Natural killer cell (primary cell): ENCODE measurements around the gene ZNF219. TPM values are rescaled to one million over a fixed set of nuclear protein-coding genes. Genes with fewer than 3 reads are reported as not detected.

Experiments used
- ATAC-seq, 3 donors: fragments of 150-1000 bp in 2 of 3; fragments of 200-7000 bp in 1 of 3; cut with Tn5 transposase; 1 replicate in 1 of 3; 2 replicates in 2 of 3; pipeline ENCODE4 v1.10.0; 2021; ENCODE audit warnings: mild to moderate bottlenecking in 2 of 3, moderate library complexity in 2 of 3
- DNase-seq, 2 donors: peaks; one replicate each; pipeline versions ENCODE4 v3.0.0 to v3.0.0-alpha.2; 2013 to 2021; ENCODE audit warnings: mixed read lengths in 1 of 2
- H3K27ac ChIP-seq: one replicate; pipeline ENCODE4 v1.5.1; 2013; ENCODE audit warnings: mild to moderate bottlenecking, low read length
- H3K27me3 ChIP-seq: one replicate; pipeline ENCODE4 v1.6.1; 2013; ENCODE audit warnings: low read length; ENCODE audit not compliant: control insufficient read depth, insufficient read depth
- H3K36me3 ChIP-seq: one replicate; pipeline ENCODE4 v1.6.1; 2013; ENCODE audit warnings: low read length; ENCODE audit not compliant: control insufficient read depth, insufficient read depth
- H3K4me1 ChIP-seq: one replicate; pipeline ENCODE4 v1.6.1; 2013; ENCODE audit warnings: low read length; ENCODE audit not compliant: control insufficient read depth, insufficient read depth
- H3K4me3 ChIP-seq: one replicate; pipeline ENCODE4 v1.5.1; 2013; ENCODE audit warnings: low read length
- H3K9me3 ChIP-seq: one replicate; pipeline ENCODE4 v1.6.1; 2013; ENCODE audit warnings: low read length; ENCODE audit not compliant: control insufficient read depth, insufficient read depth
- H3K27ac Mint-ChIP-seq, 2 donors: one replicate each; pipeline ENCODE4 v1.8.0; 2022; ENCODE audit warnings: mild to moderate bottlenecking in 2 of 2, mixed read lengths in 2 of 2, moderate library complexity in 1 of 2
- H3K27me3 Mint-ChIP-seq, 2 donors: one replicate each; pipeline ENCODE4 v1.8.0; 2022; ENCODE audit warnings: low read depth in 2 of 2, mixed read lengths in 2 of 2
- H3K36me3 Mint-ChIP-seq: one replicate; pipeline ENCODE4 v1.8.0; 2022; ENCODE audit warnings: mixed read lengths
- H3K4me1 Mint-ChIP-seq, 2 donors: one replicate each; pipeline ENCODE4 v1.8.0; 2022; ENCODE audit warnings: mixed read lengths in 2 of 2
- H3K4me3 Mint-ChIP-seq: one replicate; pipeline ENCODE4 v1.8.0; 2022; ENCODE audit warnings: mild to moderate bottlenecking, moderate library complexity, mixed read lengths
- H3K9me3 Mint-ChIP-seq, 2 donors: one replicate each; pipeline ENCODE4 v1.8.0; 2022; ENCODE audit warnings: mixed read lengths in 2 of 2
- WGBS: methylation state at CpG from one replicate; pipeline ENCODE4 v1.1.7; 2013; ENCODE audit warnings: missing lambda C conversion rate; ENCODE audit not compliant: insufficient coverage; 5-methylcytosine and 5-hydroxymethylcytosine counted together
- intact Hi-C: fragments of 100-400 bp; cut with micrococcal nuclease; formaldehyde crosslinking; loops from one replicate; pipeline ENCODE4 v1.14.2; 2022
- total RNA-seq, 4 donors: library from RNA; stranded (reverse); fragments of 120-200 nt in 1 of 4; gene quantifications; one replicate each; pipeline versions ENCODE4 v1.2.3 to v1.2.4, GENCODE V29; 2013 to 2022
- TF ChIP-seq, protein P1 (sequence below): fragments of 200-600 bp; IDR thresholded peaks from one replicate; pipeline ENCODE4 v1.8.0; 2022; ENCODE audit warnings: antibody characterized with exemption

The ZNF219 gene
- total RNA-seq, 3 donors from 2014 or later (not counting 1 experiment from before 2014, with no cell fraction given): 5.6 to 8.4 (median 7.7) TPM

DNA sequence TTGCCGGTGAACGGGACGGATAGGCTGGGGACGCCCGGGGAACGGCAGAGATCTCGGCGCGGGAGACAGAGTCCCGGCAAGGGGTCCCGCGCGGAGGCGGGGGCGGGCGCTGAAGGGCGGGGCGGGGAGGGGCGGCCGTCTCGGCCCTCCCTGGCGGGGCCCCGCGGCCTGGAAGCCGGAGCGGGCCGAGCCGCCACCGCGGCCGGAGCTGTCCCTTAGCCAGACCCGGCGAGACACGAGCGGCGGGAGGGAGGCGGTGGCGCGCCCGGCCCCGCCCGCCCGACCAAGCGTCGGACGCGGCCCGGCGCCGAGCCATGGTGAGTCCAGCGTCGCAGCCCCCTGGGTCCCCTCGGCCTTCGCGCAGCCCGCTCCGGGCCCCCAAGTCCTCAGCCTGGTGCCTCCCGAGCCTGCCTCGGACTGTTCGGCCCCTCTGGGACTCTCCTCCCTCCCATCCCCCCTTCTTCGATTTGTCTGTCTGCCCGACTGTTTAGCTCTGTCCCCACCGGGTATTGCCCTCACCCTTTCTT lies 28.3 kb downstream of the ZNF219 start, which contains the start of gene ARHGEF40:
Gene ARHGEF40 (plus strand): TSS at position 222 of the 527 bp plus-strand sequence. CDS start 93 bp downstream, at position 315.
- Mint-ChIP-seq H3K9me3 (no peaks in the 10 kb centered on the region), H3K4me3 (peak within 1 kb of the TSS; percentile 89), H3K36me3 (no peaks in the 10 kb centered on the region), H3K27me3 (peaks cover 70 to 77% of the 10 kb centered on the region in 2 donors), H3K4me1 (peaks cover 31 to 41% of the 10 kb centered on the region in 2 donors), H3K27ac (peak within 1 kb of the TSS; percentile 51 to 88)
- Histone ChIP-seq H3K4me1 (peaks cover 44% of the 10 kb centered on the region), H3K27me3 (peaks cover 37% of the 10 kb centered on the region), H3K4me3 (peak within 1 kb of the TSS; percentile 30), H3K27ac (no peak within 1 kb of the TSS), H3K36me3 (no peaks in the 10 kb centered on the region), H3K9me3 (no peaks in the 10 kb centered on the region)
- under 1% methylated on average over 63 of the region's 63 CpGs for WGBS
- TF ChIP-seq, protein P1, sequence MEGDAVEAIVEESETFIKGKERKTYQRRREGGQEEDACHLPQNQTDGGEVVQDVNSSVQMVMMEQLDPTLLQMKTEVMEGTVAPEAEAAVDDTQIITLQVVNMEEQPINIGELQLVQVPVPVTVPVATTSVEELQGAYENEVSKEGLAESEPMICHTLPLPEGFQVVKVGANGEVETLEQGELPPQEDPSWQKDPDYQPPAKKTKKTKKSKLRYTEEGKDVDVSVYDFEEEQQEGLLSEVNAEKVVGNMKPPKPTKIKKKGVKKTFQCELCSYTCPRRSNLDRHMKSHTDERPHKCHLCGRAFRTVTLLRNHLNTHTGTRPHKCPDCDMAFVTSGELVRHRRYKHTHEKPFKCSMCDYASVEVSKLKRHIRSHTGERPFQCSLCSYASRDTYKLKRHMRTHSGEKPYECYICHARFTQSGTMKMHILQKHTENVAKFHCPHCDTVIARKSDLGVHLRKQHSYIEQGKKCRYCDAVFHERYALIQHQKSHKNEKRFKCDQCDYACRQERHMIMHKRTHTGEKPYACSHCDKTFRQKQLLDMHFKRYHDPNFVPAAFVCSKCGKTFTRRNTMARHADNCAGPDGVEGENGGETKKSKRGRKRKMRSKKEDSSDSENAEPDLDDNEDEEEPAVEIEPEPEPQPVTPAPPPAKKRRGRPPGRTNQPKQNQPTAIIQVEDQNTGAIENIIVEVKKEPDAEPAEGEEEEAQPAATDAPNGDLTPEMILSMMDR: no peak
- DNase-seq: peak in 1 of 2 donors; percentile 61
- intact Hi-C loops: loop anchor here (2.0 kb wide), 1 partner anchor 17 kb away; no protein-coding TSS in a partner anchor
- peak; percentile 9 to 18 (median 14) for ATAC-seq

DNA sequence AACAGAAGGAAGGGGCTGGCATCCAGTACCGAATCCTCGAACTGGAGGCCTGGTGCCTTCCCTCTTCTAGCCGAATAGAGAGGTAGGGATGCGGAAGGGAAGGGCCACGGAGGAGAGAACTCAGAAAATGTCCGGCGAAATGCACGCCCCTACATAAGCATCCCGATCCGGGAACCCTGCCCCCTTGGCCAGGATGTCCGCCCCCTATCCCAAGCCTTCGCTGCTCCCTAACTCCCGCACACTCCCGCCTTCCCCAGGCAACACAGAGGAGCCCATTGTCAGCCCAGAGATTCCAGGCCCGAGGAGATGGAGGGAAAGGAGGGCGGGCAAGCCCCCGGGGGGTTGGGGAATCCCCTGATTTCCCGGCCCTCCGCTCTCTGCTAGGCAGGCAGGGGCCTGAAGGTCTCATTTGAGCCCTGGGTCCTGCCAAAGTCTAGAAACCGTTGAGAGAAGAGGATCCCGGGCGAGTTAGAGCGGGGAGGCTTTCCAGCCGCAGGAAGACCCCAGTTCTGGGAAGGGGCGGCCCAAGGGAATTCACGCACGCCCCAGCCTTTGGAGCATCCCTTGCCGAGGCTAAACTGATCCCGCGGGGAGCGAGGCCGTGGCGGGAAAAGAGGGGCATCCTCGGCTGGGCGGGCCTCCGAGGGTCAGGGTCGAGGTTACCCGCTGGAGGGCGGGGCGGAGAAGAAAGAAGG lies 28.9 kb downstream of the ZNF219 start:
- Mint-ChIP-seq H3K27me3 (peaks cover 72 to 81% of the 10 kb centered on the region in 2 donors), H3K9me3 (no peaks in the 10 kb centered on the region), H3K36me3 (no peaks in the 10 kb centered on the region), H3K4me1 (peaks cover 31 to 41% of the 10 kb centered on the region in 2 donors), H3K27ac (peak overlapping the region in 1 of 2 donors; percentile 88), H3K4me3 (peak overlapping the region; percentile 88)
- WGBS: 6% methylated on average over 40 of the region's 40 CpGs
- Histone ChIP-seq H3K4me3 (peak overlapping the region; percentile 30), H3K27me3 (peaks cover 37% of the 10 kb centered on the region), H3K4me1 (peaks cover 44% of the 10 kb centered on the region), H3K9me3 (no peaks in the 10 kb centered on the region), H3K27ac (no peak overlapping the region), H3K36me3 (no peaks in the 10 kb centered on the region)
- intact Hi-C loops: loop anchor here (2.0 kb wide), 1 partner anchor 17 kb away; no protein-coding TSS in a partner anchor
- DNase-seq (peak in 1 of 2 donors; percentile 67), ATAC-seq (peak in 2 of 3 donors; percentile 16 to 29)
- TF ChIP-seq, protein P1: no peak

DNA sequence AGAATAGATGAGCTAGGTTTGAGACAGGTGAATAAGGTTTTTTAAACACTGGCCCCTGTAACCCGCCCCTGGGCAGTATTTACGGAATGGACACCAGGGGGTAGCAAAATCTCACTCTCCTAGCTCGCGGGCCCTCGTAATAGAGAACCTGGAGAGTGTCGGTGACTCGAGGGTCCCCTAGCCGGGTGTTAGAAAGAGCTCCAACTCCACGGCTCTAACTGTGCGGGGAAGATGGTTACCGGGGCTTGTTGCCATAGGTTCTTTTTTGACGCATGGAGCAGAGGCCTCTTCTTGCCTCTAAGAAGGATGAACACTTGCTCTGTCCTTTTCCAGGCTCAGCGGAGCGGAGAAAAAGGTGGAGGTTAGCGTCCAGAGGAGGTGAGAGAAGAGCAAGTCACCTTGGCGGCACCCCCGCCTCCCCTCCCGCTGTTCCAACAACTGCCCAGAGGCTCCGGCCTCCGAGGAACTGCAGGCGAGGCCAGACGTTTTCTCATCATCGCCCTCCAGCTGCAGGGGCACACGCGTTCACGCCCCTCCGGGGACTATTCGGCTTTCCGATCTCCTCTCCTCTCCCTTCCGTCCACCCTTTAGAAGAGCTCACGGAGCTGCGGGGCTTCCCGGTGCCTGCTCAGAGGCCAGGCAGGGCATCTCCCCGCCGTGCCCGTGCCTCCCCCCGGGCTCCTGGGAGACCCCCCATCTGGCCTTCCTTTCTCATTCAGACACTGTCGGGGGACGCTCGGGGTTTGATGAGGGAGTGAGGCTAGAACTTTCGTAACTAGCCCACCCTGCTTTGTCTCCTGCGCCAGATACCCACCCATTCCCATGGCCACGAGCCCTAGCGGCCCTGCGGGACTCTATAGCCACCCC lies 29.7 kb downstream of the ZNF219 start:
- TF ChIP-seq, protein P1: peak; percentile 58
- peaks cover 44% of the 10 kb centered on the region for H3K4me1 ChIP-seq
- H3K36me3 ChIP-seq: no peaks in the 10 kb centered on the region
- intact Hi-C loops: loop anchor here (1.0 kb wide), 2 partner anchors 24 to 36 kb away; no protein-coding TSS in a partner anchor
- H3K9me3 ChIP-seq: no peaks in the 10 kb centered on the region
- ATAC-seq (peak; percentile 55 to 69 (median 68)), DNase-seq (peak in 1 of 2 donors; percentile 84)
- Mint-ChIP-seq H3K4me1 (peaks cover 31 to 41% of the 10 kb centered on the region in 2 donors), H3K36me3 (no peaks in the 10 kb centered on the region), H3K27ac (peak overlapping the region in 1 of 2 donors; percentile 88), H3K27me3 (peaks cover 72 to 85% of the 10 kb centered on the region in 2 donors), H3K9me3 (no peaks in the 10 kb centered on the region), H3K4me3 (peak overlapping the region; percentile 88)
- WGBS: 3% methylated on average over 45 of the region's 45 CpGs
- no peak overlapping the region for H3K27ac ChIP-seq
- peaks cover 35% of the 10 kb centered on the region for H3K27me3 ChIP-seq
- peak overlapping the region; percentile 12 for H3K4me3 ChIP-seq
